ENCODE results near the gene COLEC11.

DNA sequence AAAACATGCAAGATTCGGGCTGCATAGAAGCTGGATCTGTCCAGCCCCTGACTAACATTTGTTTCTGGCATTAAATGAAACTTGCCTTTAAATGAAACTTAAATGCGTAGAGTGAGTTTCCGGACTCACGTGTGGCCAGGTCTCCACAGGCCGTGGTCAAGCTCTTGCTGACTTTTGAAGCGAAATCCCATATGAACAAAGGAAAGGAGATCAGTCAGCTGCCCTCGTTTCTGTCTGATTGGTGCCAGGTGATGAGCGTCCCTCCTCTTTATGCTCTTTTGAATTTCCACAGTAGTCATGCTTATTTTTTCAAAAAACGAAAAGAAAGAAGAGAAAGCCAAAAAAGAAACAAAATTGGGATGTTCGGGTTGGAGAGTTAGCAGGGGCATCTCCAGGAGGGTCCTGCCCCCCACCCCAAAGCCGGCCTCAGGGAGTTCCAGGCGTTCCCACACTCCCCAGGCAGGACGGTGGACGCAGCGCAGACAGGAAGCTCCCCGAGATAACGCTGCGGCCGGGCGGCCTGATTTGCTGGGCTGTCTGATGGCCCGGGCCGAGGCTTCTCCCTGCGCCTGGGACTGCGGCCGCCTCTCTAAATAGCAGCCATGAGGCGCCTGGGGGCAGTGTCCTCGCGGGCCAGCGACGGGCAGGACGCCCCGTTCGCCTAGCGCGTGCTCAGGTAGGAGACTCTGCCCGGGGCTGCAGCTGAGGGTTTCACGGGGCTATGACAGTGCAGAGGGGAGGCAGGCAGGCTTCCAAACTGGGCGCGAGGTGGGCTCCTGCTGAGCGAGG lies at the start of gene COLEC11:
- TF ChIP-seq, protein P1, sequence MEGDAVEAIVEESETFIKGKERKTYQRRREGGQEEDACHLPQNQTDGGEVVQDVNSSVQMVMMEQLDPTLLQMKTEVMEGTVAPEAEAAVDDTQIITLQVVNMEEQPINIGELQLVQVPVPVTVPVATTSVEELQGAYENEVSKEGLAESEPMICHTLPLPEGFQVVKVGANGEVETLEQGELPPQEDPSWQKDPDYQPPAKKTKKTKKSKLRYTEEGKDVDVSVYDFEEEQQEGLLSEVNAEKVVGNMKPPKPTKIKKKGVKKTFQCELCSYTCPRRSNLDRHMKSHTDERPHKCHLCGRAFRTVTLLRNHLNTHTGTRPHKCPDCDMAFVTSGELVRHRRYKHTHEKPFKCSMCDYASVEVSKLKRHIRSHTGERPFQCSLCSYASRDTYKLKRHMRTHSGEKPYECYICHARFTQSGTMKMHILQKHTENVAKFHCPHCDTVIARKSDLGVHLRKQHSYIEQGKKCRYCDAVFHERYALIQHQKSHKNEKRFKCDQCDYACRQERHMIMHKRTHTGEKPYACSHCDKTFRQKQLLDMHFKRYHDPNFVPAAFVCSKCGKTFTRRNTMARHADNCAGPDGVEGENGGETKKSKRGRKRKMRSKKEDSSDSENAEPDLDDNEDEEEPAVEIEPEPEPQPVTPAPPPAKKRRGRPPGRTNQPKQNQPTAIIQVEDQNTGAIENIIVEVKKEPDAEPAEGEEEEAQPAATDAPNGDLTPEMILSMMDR (IDR thresholded peaks at IDR 0.05; ENCODE audit: poor library complexity), result peak; percentile 32
- TF ChIP-seq EZH2 (IDR thresholded peaks at IDR 0.05; ENCODE audit: borderline replicate concordance), result no peak

Measured in hepatocyte (in vitro differentiated cells).